ENCODE data around the gene BMS1. TPM values are rescaled to one million over a fixed set of nuclear protein-coding genes. Genes with fewer than 3 reads are reported as not detected.

The BMS1 gene, protein sequence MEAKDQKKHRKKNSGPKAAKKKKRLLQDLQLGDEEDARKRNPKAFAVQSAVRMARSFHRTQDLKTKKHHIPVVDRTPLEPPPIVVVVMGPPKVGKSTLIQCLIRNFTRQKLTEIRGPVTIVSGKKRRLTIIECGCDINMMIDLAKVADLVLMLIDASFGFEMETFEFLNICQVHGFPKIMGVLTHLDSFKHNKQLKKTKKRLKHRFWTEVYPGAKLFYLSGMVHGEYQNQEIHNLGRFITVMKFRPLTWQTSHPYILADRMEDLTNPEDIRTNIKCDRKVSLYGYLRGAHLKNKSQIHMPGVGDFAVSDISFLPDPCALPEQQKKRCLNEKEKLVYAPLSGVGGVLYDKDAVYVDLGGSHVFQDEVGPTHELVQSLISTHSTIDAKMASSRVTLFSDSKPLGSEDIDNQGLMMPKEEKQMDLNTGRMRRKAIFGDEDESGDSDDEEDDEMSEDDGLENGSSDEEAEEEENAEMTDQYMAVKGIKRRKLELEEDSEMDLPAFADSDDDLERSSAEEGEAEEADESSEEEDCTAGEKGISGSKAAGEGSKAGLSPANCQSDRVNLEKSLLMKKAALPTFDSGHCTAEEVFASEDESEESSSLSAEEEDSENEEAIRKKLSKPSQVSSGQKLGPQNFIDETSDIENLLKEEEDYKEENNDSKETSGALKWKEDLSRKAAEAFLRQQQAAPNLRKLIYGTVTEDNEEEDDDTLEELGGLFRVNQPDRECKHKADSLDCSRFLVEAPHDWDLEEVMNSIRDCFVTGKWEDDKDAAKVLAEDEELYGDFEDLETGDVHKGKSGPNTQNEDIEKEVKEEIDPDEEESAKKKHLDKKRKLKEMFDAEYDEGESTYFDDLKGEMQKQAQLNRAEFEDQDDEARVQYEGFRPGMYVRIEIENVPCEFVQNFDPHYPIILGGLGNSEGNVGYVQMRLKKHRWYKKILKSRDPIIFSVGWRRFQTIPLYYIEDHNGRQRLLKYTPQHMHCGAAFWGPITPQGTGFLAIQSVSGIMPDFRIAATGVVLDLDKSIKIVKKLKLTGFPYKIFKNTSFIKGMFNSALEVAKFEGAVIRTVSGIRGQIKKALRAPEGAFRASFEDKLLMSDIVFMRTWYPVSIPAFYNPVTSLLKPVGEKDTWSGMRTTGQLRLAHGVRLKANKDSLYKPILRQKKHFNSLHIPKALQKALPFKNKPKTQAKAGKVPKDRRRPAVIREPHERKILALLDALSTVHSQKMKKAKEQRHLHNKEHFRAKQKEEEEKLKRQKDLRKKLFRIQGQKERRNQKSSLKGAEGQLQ
- 23.4 and 33.6 TPM in 2 replicates for total RNA-seq

DNA sequence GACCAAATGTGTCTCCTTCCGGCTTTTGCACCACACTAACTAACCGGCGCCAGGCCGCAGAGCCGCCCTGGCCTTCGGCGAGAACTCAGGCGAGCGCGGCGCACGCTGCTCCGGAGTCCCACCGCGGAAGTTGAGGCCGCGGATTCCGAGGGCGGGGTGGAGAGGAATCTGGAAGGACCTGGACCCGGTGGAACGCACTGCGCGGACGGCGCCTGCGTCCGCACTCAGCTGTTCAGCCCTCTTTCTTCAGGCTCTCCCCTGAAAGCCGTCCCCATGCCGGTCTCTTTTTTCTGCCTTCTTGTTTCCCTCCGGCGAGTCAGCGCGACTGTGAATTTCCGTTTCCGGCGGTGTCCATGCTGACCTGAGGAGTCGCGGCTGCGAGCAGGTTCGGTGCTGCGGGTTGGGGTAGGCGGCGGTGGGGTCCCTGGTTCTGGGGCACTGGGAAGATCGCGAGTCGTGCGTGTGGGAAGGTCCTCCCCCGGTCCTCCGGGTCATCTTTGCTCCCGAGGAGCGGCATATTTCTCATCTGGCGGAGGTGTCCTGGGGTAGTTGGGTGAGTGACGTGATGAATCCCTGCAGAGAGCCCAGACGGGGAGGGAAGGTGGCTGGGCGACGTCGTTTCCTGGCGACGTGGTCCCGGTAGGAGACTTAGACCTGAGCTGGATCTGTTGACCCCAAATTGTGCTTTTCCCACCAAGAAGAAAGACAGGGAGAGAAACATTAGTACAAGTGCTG lies at the start of gene BMS1:
Gene BMS1 (plus strand): TSS at position 350 of the 735 bp plus-strand sequence. CDS start 1,600 bp downstream, outside the sequence.

Other genes starting within 250 kb of the BMS1 start
- gene ZNF33B, start 144.2 kb upstream of the BMS1 start, total RNA-seq: 4.0 and 6.5 TPM in 2 replicates